NCI-H128 (cell line): ENCODE measurements around the gene CDYL.
A peak's percentile ranks its signal among the peaks of the same experiment; 100 is the strongest.

Experiments
- DNase-seq: peaks from one replicate; lab custom pipeline; 2025; ENCODE audit not compliant: unreplicated experiment; lab: John Stamatoyannopoulos, UW

Gene CDYL

DNA sequence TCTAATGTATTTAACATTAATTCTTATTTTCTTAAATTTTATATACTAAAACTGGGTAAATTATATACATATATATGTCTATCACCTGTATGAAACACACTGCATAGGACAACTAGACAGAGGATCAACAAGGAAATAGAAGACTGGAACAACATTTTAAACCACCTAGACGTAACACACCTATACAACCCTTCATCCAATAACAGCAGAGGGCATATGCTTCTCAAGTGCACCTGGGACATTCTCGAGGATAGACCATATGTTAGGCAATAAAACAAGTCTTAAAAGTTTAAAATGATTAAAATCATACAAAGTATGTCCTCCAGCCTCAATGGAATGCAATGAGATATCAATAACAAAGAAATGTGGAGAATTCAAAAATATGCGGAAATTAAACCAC lies 182.4 kb downstream of the CDYL start:
- DNase-seq: no peak

DNA sequence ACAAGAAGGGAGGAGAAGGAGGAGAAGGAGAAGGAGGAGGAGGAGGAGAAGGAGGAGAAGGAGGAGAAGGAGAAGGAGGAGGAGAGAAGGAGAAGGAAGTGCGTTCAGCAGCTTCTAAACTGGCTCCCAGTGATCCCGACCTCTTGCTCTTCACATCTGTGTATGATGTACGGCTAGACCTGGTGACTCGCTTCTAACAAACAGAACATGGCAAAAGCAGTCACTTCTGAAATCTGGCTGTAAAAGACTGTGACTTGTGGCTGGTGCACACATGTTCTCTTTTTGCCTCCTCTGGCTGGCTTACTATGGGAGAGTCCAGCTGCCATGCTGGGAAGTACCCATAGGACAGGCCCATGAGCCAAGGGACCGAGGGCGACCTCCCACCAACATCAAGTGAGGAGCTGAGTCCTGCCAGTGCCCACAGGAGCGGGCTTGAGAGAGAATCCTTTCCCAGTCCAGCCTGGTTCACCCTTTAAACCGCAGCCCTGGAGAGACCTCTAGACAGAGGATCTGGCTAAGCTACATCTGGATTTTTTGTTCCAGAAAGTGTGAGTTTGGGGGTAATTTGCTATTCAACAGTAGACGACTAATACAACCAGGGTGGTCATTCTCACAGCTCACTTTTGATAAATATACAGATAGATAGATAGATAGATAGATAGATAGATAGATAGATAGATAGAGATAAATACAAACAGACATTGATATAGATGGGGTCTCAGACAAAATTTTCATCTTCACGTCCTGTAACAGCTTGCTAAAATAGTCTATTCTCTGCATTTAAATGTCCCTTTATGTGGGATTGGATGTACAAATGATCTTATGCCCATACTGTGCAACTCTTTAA lies 185.3 kb downstream of the CDYL start:
- no peak for DNase-seq

DNA sequence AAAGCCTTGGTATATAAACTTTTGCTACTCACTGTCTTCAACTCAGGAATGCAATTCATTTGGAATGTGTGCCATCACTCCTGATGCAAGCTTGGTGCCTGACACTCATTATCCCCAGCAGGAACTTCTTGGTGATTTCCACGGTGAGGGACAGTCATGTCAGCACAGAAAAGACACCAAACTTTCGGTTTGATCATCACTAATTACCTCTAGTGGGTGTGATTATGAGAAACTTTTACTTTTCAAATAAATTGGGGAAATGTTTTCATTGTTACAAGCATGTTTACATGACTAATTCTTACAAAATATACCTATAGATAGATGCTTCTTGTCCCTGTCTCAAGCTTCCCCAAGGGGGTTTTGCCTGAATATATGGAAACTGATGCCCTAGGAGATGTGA lies 186.7 kb downstream of the CDYL start:
- no peak for DNase-seq

DNA sequence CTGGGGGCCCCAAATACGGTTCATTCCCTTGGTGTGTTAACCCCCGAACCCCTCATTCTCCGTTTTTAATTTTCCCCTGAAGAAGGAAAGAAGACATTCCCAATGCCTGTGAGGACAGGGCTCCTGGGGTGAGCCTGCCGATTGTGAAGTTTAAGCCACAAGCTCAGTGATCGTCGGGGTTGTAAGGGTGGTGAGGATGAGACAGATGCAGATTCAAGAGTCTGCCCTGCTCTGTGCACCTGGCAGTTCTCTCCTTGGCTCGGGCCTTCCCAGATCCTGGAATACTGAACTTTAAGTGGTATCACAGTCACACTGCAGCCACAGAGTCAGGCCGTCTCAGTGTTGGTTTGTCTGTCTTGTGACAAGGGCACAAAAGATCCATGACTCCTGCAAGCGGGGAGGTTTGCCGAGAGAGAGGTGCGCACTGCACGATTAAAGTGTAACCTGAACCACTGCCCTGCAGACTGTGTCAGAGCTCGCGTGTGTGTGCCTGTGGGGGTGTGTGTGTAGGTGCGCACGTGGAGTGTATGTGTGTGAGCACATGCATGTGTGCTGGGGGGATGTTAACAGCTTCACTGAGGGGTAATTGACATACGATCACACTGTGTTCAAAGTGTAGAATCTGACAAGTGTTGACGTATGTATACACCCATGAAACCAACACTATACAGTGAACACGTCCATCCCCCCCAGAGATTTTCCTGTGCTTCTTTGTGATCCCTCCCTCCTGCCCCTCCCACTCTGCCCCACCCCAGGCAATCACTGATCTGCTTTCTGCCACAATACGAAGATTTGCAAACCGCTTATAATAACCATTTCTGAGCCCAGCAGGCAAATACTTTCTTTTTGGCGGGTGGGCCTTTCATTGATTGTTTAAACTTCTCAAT lies 188.7 kb downstream of the CDYL start:
- no peak for DNase-seq

DNA sequence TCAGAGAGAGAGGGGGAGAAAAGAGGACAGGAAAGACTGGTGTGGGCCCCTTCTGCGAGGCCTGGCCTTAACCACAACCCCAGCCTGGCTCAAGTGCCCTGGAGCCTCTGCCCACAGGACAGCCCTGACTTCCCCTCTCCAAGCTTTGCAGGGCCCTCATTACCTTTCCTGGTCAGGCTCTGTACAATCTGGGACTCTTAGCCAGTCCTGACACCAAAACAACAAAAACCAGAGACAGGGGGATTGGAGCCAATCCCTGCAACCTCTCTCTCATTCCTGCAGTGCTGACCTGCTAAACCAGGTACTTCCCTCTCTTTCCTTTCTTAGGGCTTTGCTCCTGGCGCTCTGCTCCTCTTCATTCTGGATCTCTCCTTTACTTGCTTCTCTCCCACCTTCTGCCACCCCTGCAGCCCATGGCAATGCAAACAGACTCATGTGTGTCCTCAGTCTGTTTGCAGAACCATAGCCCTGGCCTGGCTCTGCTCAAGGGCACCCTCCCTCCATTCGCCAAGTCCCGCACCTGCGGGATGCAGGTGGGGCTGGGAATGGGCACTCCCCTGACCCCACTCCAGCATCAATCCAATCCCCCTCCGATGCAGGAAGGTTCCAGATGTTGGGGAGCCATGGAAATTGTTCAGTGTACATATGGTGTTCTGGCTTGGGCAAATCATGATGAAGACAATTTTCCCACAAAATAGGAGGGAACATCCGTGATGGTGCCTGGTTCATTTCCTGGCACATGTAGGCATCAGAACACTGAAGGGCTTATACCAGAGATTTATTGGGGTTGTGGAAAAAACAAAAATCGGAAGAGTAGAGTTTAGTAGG lies 189.6 kb downstream of the CDYL start:
- DNase-seq: no peak

DNA sequence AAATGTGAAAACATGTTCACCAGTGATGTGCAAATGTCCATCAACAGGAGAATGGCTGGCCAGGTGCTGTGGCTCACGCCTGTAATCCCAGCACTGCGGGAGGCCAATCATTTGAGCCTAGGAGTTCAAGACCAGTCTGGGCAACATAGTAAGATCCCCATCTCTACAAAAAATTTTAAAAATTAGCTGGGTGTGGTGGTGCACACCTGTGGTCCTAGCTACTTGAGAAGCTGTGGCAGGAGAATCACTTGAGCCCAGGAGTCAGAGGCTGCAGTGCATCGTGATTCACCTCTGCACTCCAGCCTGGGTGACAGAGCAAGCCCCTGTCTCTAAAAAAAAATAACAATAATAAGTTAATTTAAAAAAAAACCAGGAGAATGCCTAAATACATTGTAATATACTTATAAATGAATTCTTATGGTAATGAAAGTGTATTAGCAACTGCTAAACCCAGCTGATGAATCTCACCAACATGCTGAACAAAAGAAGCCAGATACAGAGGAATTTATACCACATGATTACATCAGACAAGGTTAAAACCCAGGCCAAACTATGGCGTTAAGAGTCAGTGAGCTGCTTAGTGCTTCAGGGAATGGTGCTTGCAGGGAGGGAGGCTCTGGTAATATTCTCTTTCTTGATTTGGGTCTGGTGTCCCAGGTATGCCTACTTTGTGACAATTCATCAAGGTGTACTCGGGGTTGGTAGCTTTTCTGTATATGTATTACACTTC lies 191.3 kb downstream of the CDYL start:
- no peak for DNase-seq

- no peak for DNase-seq
These were observed 193.5 kb downstream of the CDYL start for GRCh38 chr6:4969609-4970285.

- DNase-seq: no peak
These were observed 194.7 kb downstream of the CDYL start for GRCh38 chr6:4970739-4971395.

DNA sequence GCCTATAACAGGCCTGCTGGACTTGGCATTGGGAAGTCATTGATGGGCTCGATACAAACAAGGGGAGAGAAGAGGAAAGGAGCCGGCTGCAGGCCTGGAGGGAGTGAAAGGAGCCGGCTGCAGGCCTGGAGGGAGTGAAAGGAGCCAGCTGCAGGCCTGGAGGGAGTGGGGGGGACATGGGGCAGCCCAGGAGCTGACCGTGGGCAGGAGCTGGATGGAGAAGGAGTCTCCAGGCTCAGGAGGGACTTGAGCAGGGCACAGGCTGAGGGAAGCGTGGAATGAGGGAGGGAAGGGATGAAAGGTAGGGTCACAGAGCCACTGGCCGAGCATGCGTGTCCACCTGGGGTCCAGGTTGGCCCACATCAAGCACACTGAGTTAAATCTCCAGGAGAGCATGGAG lies 195.6 kb downstream of the CDYL start:
- DNase-seq: no peak

DNA sequence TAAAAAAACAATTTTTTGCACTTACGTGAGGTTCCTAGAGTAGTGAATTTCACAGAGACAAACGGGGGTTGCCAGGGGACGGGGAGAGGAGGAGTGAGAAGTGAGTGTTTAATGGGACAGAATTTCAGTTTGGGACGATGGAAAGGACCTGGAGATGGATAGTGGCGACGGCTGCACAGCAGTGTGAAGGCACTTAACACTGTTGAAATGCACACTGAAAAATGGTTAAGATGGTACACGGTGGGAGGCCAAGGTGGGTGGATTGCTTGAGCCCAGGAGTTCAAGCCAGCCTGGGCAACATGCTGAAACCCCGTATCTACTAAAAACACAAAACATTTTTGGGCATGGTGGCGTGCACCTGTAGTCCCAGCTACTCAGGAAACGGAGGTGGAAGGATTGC lies 196.2 kb downstream of the CDYL start:
- DNase-seq: no peak

DNA sequence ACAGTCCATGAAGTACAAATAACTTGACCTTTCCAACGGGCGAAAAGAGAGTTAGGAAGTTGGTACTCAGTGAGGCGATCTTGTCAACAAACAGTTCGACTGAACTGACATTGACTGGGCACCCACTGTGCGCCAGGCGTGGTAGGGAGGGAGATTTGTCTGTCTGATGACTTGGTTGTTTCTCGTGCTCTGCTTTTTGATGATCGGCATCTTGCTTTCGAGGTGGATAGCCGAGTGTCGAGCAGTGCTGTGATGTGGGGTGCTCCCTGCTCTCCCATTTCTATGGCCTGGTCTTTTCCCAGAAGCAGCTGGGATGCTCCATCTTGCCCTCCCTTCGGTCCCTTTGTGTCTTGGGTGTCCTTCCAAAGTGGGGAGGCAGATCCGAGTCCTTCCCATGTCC lies 197.2 kb downstream of the CDYL start:
- no peak for DNase-seq

GRCh38 chr6:4973982-4974745 lies 198.0 kb downstream of the CDYL start:
- DNase-seq: peak; percentile 45

- DNase-seq: no peak
These were observed 198.8 kb downstream of the CDYL start for GRCh38 chr6:4974962-4975361.

DNA sequence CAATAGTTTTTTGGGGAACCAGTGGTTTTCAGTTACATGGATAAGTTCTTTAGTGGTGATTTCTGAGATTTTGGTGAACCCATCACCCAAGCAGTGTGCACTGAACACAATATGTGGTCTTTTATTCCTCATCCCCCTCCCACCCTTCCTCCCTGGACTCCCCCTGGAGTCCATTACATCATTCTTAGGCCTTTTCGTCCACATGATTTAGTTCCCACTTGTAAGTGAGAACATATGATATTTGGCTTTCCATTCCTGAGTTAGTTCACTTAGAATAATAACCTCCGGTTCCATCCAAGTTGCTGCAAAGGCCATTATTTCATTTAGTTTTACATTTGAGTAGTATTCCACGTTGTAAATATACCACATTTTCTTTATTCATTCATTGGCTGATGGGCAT lies 199.3 kb downstream of the CDYL start:
- no peak for DNase-seq

DNA sequence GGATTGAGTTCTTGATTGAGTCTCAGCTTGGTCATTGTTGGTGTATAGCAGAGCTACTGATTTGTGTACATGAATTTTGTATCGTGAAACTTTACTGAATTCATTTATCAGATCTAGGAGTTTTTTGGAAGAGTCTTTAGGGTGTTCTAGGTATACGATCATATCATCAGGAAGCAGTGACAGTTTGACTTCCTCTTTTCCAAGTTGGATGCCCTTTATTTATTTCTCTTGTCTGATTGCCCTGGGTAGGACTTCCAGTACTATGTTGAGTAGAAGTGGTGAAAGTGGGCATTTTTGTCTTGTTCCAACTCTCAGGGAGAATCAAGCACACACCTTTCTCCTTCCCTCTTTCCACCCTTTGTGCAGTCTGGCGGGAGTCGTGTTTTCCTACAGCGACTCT lies 201.3 kb downstream of the CDYL start:
- DNase-seq: no peak

GRCh38 chr6:4979426-4979825 lies 203.2 kb downstream of the CDYL start:
- DNase-seq: no peak

DNA sequence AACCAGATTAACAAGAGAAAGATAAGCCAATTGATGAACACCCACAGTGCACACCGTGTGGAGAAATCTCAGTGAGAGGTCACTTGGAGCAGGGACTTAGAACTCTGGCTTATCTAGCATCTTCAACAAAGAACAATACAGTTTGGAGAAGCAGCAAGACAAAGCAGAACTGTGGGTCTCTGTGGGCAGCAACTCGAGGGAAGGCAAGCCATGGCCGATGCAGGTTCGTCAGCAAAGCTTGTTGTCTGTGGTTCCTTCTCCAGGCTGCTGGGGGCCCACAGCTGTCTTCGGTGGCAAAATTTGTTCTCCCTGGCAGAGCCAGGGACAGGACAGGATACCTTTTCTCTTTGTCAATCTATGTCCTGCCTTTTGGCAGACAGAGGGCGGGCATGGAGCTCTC lies 205.6 kb downstream of the CDYL start:
- no peak for DNase-seq

DNA sequence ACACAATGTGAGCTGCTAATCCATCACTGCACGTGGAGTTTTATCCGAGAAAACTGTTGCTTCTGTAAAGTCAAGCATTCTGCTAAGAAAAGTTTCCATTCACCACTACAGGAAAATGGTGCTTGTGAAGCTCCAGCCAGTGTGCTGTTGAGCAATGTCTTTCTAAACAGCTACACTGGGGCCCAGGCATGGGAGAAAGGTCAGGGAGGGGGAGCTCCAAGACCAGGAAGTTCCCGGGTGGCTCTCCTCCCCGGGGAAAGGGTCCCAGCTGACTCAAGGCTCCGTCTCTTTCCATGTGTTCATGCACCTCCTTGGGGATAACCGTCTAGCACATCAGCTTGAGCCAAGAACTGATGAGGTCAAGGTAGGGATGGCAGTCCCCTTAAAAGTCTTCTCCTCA lies 207.1 kb downstream of the CDYL start:
- DNase-seq: no peak

- DNase-seq: no peak
These were observed 210.8 kb downstream of the CDYL start for GRCh38 chr6:4986999-4987398.
